Endothelial cell of umbilical vein (primary cell): ENCODE data around the gene INHBE. TPM values are rescaled to one million over a fixed set of nuclear protein-coding genes. Genes with fewer than 3 reads are reported as not detected.

Source experiments
- BruUV-seq: library from RNA; stranded (reverse); fragments of 400-500 nt; replicated peaks from 2 replicates; lab custom pipeline; 2021; lab: Mats Ljungman, UMichigan
- CTCF ChIA-PET: fragments of 300-600, 350-600 bp; sonication (Branson Sonifier 250); formaldehyde crosslinking; loops from one replicate; lab custom pipeline; 2021; ENCODE audit warnings: antibody characterized with exemption, inconsistent platforms; lab: Charles Lee
- POLR2A ChIA-PET: fragments of 300-600, 350-600 bp; sonication (Branson Sonifier 250); formaldehyde crosslinking; loops from one replicate; lab custom pipeline; 2021; ENCODE audit warnings: antibody characterized with exemption, inconsistent platforms; lab: Charles Lee
- DNase-seq: peaks from one replicate; pipeline ENCODE4 v3.0.0-alpha.2; 2011; ENCODE audit warnings: low read depth, low spot score
- FAIRE-seq: peaks from 2 replicates; lab custom pipeline; 2011; peaks lifted over from hg19 to GRCh38; lab: Jason Lieb, UNC
- H2AFZ ChIP-seq: 2 replicates; pipeline ENCODE4 v1.6.0; 2012; ENCODE audit warnings: low read depth, low read length, control low read depth, inconsistent platforms
- H3K27ac ChIP-seq: 2 replicates; pipeline ENCODE4 v1.5.1; 2011; ENCODE audit warnings: low read depth, mild to moderate bottlenecking, control low read depth, low read length, moderate library complexity; ENCODE audit not compliant: insufficient read depth
- H3K27me3 ChIP-seq, 2 experiments: 2 replicates each; pipeline versions ENCODE4 v1.6.0 to v1.6.1; 2011; ENCODE audit warnings: low read length in 2 of 2, mixed read lengths in 1 of 2; ENCODE audit not compliant: control insufficient read depth in 2 of 2, insufficient read depth in 2 of 2
- H3K36me3 ChIP-seq, 2 experiments: 2 replicates in 1 of 2; 3 replicates in 1 of 2; pipeline ENCODE4 v1.5.1; 2011; ENCODE audit warnings: low read length in 2 of 2, mild to moderate bottlenecking in 1 of 2, moderate library complexity in 1 of 2; ENCODE audit not compliant: control insufficient read depth in 2 of 2, insufficient read depth in 2 of 2; ENCODE audit errors: extremely low read depth in 1 of 2
- H3K4me1 ChIP-seq: 3 replicates; pipeline ENCODE4 v1.5.1; 2011; ENCODE audit warnings: mild to moderate bottlenecking, low read length; ENCODE audit not compliant: control insufficient read depth, insufficient read depth; ENCODE audit errors: extremely low read depth
- H3K4me2 ChIP-seq: 2 replicates; pipeline ENCODE4 v1.6.1; 2011; ENCODE audit warnings: low read length, control low read depth, mixed read lengths; ENCODE audit not compliant: insufficient read depth
- H3K4me3 ChIP-seq, 3 experiments: fragments of 200-600 bp in 1 of 3; sonication (generic), shearing (Covaris generic) in 1 of 3; replicated peaks in 1 of 3; 2 replicates each; pipeline ENCODE4 v1.5.1; 2011 to 2016; ENCODE audit warnings: control low read depth in 3 of 3, low read length in 3 of 3, mild to moderate bottlenecking in 2 of 3, inconsistent platforms in 1 of 3, low read depth in 1 of 3, moderate library complexity in 1 of 3; ENCODE audit not compliant: insufficient read depth in 1 of 3
- H3K79me2 ChIP-seq: 2 replicates; pipeline ENCODE4 v1.6.0; 2012; ENCODE audit warnings: low read length, inconsistent platforms; ENCODE audit not compliant: control insufficient read depth, insufficient read depth
- H3K9ac ChIP-seq: replicated peaks from 2 replicates; pipeline ENCODE3; 2011; ENCODE audit warnings: low read length, control low read depth; ENCODE audit not compliant: insufficient read depth; ENCODE audit errors: extremely low read depth
- H3K9me1 ChIP-seq: replicated peaks from 3 replicates; pipeline ENCODE4 v1.6.0; 2011; ENCODE audit warnings: mild to moderate bottlenecking, low read length; ENCODE audit not compliant: control insufficient read depth, insufficient read depth; ENCODE audit errors: extremely low read depth
- H3K9me3 ChIP-seq: replicated peaks from 2 replicates; pipeline ENCODE4 v1.5.1; 2012; ENCODE audit warnings: low read length, inconsistent platforms; ENCODE audit not compliant: control insufficient read depth, insufficient read depth
- H4K20me1 ChIP-seq: replicated peaks from 2 replicates; pipeline ENCODE3; 2011; ENCODE audit warnings: mild to moderate bottlenecking, low read length; ENCODE audit not compliant: control insufficient read depth, insufficient read depth; ENCODE audit errors: extremely low read depth
- CTCF ChIP-seq, 2 donors: IDR thresholded peaks; 1 replicate in 1 of 2; 2 replicates in 1 of 2; pipeline ENCODE4 v1.5.1; 2011; ENCODE audit warnings: low read length in 2 of 2, mild to moderate bottlenecking in 2 of 2, moderate library complexity in 2 of 2, control low read depth in 1 of 2, inconsistent platforms in 1 of 2, low read depth in 1 of 2; ENCODE audit not compliant: insufficient read depth in 1 of 2; ENCODE audit errors: extremely low read depth in 1 of 2
- GATA2 ChIP-seq: IDR thresholded peaks from 2 replicates; pipeline ENCODE4 v1.7.0; 2011; ENCODE audit warnings: low read depth, mild to moderate bottlenecking, moderate library complexity, mixed read lengths, low read length; ENCODE audit not compliant: insufficient read length, insufficient read depth
- JUN ChIP-seq: IDR thresholded peaks from 2 replicates; pipeline ENCODE4 v1.6.1; 2011; ENCODE audit warnings: borderline replicate concordance, low read depth; ENCODE audit not compliant: insufficient read length, insufficient read depth
- POLR2A ChIP-seq: IDR thresholded peaks from 2 replicates; pipeline ENCODE4 v1.6.1; 2012; ENCODE audit warnings: low read depth, mild to moderate bottlenecking, control low read depth, low read length
- POLR2AphosphoS5 ChIP-seq: IDR thresholded peaks from 2 replicates; pipeline ENCODE4 v1.6.1; 2012; ENCODE audit warnings: low read depth, mild to moderate bottlenecking, control low read depth, low read length, moderate library complexity; ENCODE audit not compliant: insufficient read depth
- dilution Hi-C: fragments of 300-500 bp; cut with MboI; formaldehyde crosslinking; loops from one replicate; pipeline ENCODE4 v1.15.0; 2019; ENCODE audit warnings: low sequenced_read_pairs; ENCODE audit not compliant: extremely low pct_ligation_motif_present
- intact Hi-C: fragments of 100-400 bp; cut with micrococcal nuclease; formaldehyde crosslinking; loops from one replicate; pipeline ENCODE4 v1.10.0; 2022
- polyA plus RNA-seq, 4 experiments: library from polyadenylated mRNA; depleted of rRNA in 3 of 4; stranded (reverse) in 3 of 4; unstranded in 1 of 4; fragments of >200 nt; gene quantifications; 2 replicates each; pipeline versions ENCODE4 v1.2.1 to v1.2.3, GENCODE V29; 2011 to 2012; ENCODE audit warnings: missing spikeins in 1 of 4
- total RNA-seq: library from RNA; stranded (reverse); gene quantifications from 2 replicates; pipeline ENCODE4 v1.2.3, GENCODE V29; 2021

Gene INHBE
- total and polyA plus RNA-seq, 2 donors (not counting 3 experiments of a cell fraction or from before 2014, with no cell fraction given) = not detected

GRCh38 chr12:57418255-57418654 lies 36.9 kb upstream of the INHBE start:
- CTCF ChIA-PET = interaction anchor here (1.1 to 1.3 kb wide), 2 partner anchors 39 to 111 kb away, joined by 3 read pairs; no protein-coding TSS in a partner anchor
- no peaks in the 10 kb centered on the region for H3K4me1 ChIP-seq
- FAIRE-seq (no peak), DNase-seq (no peak)
- POLR2A ChIA-PET = no interaction called here
- peaks cover 7% of the 10 kb centered on the region for H3K79me2 ChIP-seq
- BruUV-seq = no TSS peak
- TF ChIP-seq POLR2AphosphoS5 (no peak), JUN (no peak)
- intact Hi-C loops = no loop called here
- H3K9me3 ChIP-seq = no peaks in the 10 kb centered on the region
- H3K9me1 ChIP-seq = no peaks in the 10 kb centered on the region
- H3K4me3 ChIP-seq = no peak overlapping the region
- H3K27me3 ChIP-seq = no peaks in the 10 kb centered on the region
- H2AFZ ChIP-seq = no peak overlapping the region
- H3K27ac ChIP-seq = no peak overlapping the region
- dilution Hi-C loops = no loop called here
- no peaks in the 10 kb centered on the region for H4K20me1 ChIP-seq
- no peaks in the 10 kb centered on the region for H3K36me3 ChIP-seq
- no peak overlapping the region for H3K9ac ChIP-seq
- H3K4me2 ChIP-seq = no peak overlapping the region

GRCh38 chr12:57419495-57419894 lies 35.6 kb upstream of the INHBE start:
- dilution Hi-C loops (no loop called here), intact Hi-C loops (no loop called here)
- Histone ChIP-seq H3K9me1 (no peaks in the 10 kb centered on the region), H3K9me3 (no peaks in the 10 kb centered on the region), H3K4me3 (no peak overlapping the region), H3K79me2 (peaks cover 7% of the 10 kb centered on the region), H3K27me3 (no peaks in the 10 kb centered on the region), H3K36me3 (no peaks in the 10 kb centered on the region), H3K4me1 (no peaks in the 10 kb centered on the region), H3K4me2 (no peak overlapping the region), H3K27ac (no peak overlapping the region), H4K20me1 (no peaks in the 10 kb centered on the region), H2AFZ (no peak overlapping the region), H3K9ac (no peak overlapping the region)
- POLR2A ChIA-PET = no interaction called here
- CTCF ChIA-PET = interaction anchor here (0.7 kb wide), 1 partner anchor 11 kb away, joined by 3 read pairs; no protein-coding TSS in a partner anchor
- BruUV-seq = no TSS peak
- TF ChIP-seq POLR2A (no peak), GATA2 (no peak), CTCF (IDR thresholded peaks at IDR 0.05; ENCODE audit: extremely low read depth in 1 of 2, insufficient read depth in 1 of 2, low read depth in 1 of 2, low read length in 2 of 2) (no peak), POLR2AphosphoS5 (no peak)
- FAIRE-seq (no peak), DNase-seq (no peak)
